Measurements from ENCODE around the gene ARIH1.

GRCh38 chr15:72593838-72594237, 119.7 kb downstream of the ARIH1 start:
- TF ChIP-seq REST (IDR thresholded peaks at IDR 0.05; ENCODE audit: insufficient read depth in 1 of 2, low read depth in 2 of 2, low read length in 2 of 2) (no peak), SIN3A (IDR thresholded peaks at IDR 0.05; ENCODE audit: borderline replicate concordance, insufficient read depth, low read length) (no peak), POLR2AphosphoS5 (IDR thresholded peaks at IDR 0.05; ENCODE audit: low read depth, low read length) (no peak)
